Lower lobe of right lung (tissue), 2 donors: ENCODE results near the gene HSD3B1. TPM values are rescaled to one million over a fixed set of nuclear protein-coding genes. Genes with fewer than 3 reads are reported as not detected.

Source experiments
- ATAC-seq, 2 donors: fragments of 200-7000 bp; cut with Tn5 transposase; one replicate each; pipeline ENCODE4 v1.9.1; 2020 to 2022; ENCODE audit warnings: mild to moderate bottlenecking in 2 of 2, moderate library complexity in 2 of 2
- DNase-seq: peaks from one replicate; pipeline ENCODE4 v3.0.0-alpha.2; 2020
- H3K27ac ChIP-seq: fragments of 200-600 bp; one replicate; pipeline ENCODE4 v1.8.0; 2022
- H3K27me3 ChIP-seq: fragments of 200-600 bp; one replicate; pipeline ENCODE4 v1.8.0; 2022; ENCODE audit warnings: low read depth
- H3K36me3 ChIP-seq: fragments of 200-600 bp; one replicate; pipeline ENCODE4 v1.8.0; 2022; ENCODE audit warnings: mild to moderate bottlenecking
- H3K4me1 ChIP-seq: fragments of 200-600 bp; one replicate; pipeline ENCODE4 v1.8.0; 2022
- H3K4me3 ChIP-seq: fragments of 200-600 bp; one replicate; pipeline ENCODE4 v1.8.0; 2022; ENCODE audit warnings: mild to moderate bottlenecking
- H3K9me3 ChIP-seq: fragments of 200-600 bp; one replicate; pipeline ENCODE4 v1.8.0; 2022
- intact Hi-C: fragments of 100-400 bp; cut with DNase I; formaldehyde crosslinking; loops from one replicate; pipeline ENCODE4 v1.11.0; 2022
- total RNA-seq: library from RNA; stranded (reverse); fragmentation: NEBNext Ultra II Directional; extraction: Animal tissue kit (Norgen Biotek cat#: 25700); gene quantifications from one replicate; pipeline ENCODE4 v1.2.1, GENCODE V29; 2021
- TF ChIP-seq, protein P1 (sequence below): fragments of 200-600 bp; IDR thresholded peaks from one replicate; pipeline ENCODE4 v1.8.0; 2022; ENCODE audit warnings: antibody characterized with exemption, mild to moderate bottlenecking
- donor health status: DM: no; HTN: yes; CAD: no; lungs with severe emphysema.

Gene HSD3B1
- total RNA-seq, 1 donor from 2014 or later = not detected

DNA sequence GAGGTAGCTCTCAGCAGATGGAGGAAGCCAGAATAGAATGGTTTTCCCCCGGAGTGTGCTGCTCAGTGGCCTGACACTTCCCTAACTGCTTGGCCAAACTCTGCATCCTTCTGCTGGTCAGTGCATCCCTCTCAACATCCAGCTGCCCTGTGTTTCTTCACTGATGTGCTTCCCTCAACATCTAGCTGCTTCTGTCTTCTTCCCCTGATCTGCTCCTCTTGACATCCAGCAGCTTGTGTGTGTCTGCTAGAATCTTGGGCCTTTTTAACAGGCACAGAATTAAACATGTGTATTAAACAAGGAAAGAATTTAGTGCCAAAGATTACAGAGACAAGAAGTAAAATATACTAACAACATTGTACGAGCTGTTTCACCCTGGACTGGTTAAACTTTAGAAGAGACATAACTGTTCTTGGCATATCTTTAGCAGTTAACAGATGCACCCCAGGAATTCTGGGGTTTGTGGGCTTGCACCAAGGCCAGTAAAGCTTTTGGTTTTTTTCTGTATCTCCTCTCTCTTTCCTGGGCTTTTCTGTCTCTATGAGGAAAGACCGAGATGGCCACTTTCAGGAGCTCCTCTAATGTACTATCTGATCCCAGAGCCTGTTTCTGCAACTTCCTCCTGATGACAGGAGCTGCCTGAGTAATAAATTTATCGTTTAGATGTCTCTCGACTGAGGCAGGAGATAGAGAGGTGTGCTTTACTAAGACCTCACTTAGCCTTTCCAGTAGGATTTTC, 34.8 kb upstream of the HSD3B1 start:
- TF ChIP-seq, protein P1, sequence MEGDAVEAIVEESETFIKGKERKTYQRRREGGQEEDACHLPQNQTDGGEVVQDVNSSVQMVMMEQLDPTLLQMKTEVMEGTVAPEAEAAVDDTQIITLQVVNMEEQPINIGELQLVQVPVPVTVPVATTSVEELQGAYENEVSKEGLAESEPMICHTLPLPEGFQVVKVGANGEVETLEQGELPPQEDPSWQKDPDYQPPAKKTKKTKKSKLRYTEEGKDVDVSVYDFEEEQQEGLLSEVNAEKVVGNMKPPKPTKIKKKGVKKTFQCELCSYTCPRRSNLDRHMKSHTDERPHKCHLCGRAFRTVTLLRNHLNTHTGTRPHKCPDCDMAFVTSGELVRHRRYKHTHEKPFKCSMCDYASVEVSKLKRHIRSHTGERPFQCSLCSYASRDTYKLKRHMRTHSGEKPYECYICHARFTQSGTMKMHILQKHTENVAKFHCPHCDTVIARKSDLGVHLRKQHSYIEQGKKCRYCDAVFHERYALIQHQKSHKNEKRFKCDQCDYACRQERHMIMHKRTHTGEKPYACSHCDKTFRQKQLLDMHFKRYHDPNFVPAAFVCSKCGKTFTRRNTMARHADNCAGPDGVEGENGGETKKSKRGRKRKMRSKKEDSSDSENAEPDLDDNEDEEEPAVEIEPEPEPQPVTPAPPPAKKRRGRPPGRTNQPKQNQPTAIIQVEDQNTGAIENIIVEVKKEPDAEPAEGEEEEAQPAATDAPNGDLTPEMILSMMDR = no peak
- H3K27me3 ChIP-seq = no peaks in the 10 kb centered on the region
- intact Hi-C loops = no loop called here
- no peak overlapping the region for H3K4me3 ChIP-seq
- H3K36me3 ChIP-seq = no peaks in the 10 kb centered on the region
- ATAC-seq = no peak
- no peaks in the 10 kb centered on the region for H3K9me3 ChIP-seq
- H3K4me1 ChIP-seq = no peaks in the 10 kb centered on the region
- no peak for DNase-seq
- H3K27ac ChIP-seq = no peak overlapping the region

DNA sequence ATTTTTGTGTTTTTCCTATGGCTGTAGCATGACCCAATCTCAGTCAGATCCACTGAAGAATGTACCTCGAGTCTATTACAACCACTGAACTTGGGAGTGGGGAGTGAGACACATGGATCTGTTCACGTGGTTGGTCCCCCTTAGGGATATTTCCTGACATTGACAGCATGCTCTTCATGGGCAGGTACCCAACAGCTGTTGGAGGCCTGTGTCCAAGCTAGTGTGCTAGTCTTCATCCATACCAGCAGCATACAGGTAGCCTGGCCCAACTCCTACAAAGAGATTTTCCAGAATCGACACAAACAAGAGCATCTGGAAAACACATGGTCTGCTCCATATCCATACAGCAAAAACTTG, 34.2 kb upstream of the HSD3B1 start:
- no peaks in the 10 kb centered on the region for H3K36me3 ChIP-seq
- intact Hi-C loops = no loop called here
- TF ChIP-seq, protein P1 = no peak
- H3K27me3 ChIP-seq = no peaks in the 10 kb centered on the region
- no peaks in the 10 kb centered on the region for H3K9me3 ChIP-seq
- DNase-seq (no peak), ATAC-seq (no peak)
- H3K4me3 ChIP-seq = no peak overlapping the region
- no peaks in the 10 kb centered on the region for H3K4me1 ChIP-seq
- no peak overlapping the region for H3K27ac ChIP-seq

DNA sequence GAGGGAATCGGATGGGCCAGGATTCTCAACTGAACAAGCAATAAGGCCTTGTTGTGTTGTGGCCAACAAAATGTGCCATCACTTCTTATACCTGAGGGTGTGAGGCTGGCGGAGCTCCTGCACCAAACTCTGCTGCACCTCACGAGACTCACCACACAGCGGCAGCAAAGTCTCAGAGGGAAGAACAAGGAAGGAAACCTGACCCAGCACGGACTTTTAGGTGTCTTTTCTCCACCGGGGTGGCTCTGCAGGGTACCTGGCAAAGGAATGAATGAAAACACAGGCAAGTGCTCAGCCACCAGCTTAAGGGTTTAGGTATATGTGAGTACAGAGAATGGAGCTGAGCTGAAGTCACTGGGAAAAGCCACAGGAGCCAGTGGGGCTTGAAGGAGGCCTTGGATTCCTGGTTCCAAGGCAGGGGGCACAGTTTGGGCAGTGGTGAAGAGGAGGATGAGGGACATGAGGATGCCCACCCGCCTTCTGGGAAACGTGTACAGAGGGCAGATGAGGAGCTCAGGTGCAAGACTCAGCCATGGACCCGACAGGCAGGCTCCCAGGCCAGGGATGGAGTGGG, 31.1 kb upstream of the HSD3B1 start:
- Histone ChIP-seq H3K27ac (no peak overlapping the region), H3K9me3 (no peaks in the 10 kb centered on the region), H3K4me1 (no peaks in the 10 kb centered on the region), H3K36me3 (no peaks in the 10 kb centered on the region), H3K4me3 (no peak overlapping the region), H3K27me3 (no peaks in the 10 kb centered on the region)
- intact Hi-C loops = no loop called here
- TF ChIP-seq, protein P1 = peak; percentile 56
- ATAC-seq (peak; percentile 72 to 82), DNase-seq (peak; percentile 63)

DNA sequence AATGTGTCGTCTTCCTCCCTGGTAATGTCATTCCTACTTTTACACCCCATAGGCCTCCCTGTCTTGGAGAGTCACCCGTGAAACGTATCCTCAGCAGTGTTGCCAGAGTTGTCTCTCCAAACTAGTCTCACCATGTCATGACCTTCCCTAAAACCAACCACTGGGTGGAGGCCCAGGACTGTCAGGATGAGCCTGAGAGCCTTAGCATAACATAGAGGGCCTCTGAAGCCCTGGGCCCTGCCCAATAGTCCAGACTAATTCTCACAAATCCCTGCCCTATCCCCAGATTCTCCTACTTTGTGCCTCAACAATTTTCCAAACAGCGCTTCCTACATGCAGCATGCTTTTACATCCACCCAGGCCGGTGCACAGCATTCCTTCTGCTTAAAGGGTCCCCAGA, 29.3 kb upstream of the HSD3B1 start:
- H3K9me3 ChIP-seq = no peaks in the 10 kb centered on the region
- H3K27ac ChIP-seq = no peak overlapping the region
- ATAC-seq = no peak
- intact Hi-C loops = no loop called here
- no peaks in the 10 kb centered on the region for H3K36me3 ChIP-seq
- no peaks in the 10 kb centered on the region for H3K27me3 ChIP-seq
- no peak overlapping the region for H3K4me3 ChIP-seq
- DNase-seq = no peak
- H3K4me1 ChIP-seq = no peaks in the 10 kb centered on the region
- TF ChIP-seq, protein P1 = no peak

DNA sequence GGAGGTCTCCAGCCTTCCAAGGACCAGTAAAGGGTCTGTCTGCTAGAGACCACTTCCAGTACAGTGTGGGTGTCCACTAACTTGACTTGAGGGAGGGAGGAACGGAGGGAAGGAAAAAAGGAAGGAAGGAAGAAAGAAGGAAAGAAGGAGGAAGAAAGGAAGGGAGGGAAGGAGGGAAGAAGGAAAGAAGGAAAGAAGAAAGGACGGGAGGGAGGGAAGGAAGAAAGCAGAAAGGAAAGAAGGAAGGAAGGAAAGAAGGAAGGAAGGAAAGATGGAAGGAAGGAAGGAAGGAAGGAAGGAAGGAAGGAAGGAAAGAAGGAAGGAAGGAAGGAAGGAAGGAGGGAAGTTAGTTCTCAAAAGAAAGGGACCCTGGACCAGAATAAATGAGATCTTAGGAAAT, 26.8 kb upstream of the HSD3B1 start:
- H3K4me3 ChIP-seq = no peak overlapping the region
- no peak overlapping the region for H3K27ac ChIP-seq
- intact Hi-C loops = no loop called here
- ATAC-seq (no peak), DNase-seq (no peak)
- no peaks in the 10 kb centered on the region for H3K27me3 ChIP-seq
- H3K4me1 ChIP-seq = no peaks in the 10 kb centered on the region
- no peaks in the 10 kb centered on the region for H3K9me3 ChIP-seq
- no peaks in the 10 kb centered on the region for H3K36me3 ChIP-seq
- TF ChIP-seq, protein P1 = no peak
